Lower leg skin (tissue), 3 donors: ENCODE measurements around the gene DDX27.

Source experiments
- POLR2A ChIP-seq, 2 donors: fragments of 450-650 bp; IDR thresholded peaks; one replicate each; pipeline ENCODE4 v1.6.1; 2016 to 2017; ENCODE audit warnings: antibody characterized with exemption in 2 of 2, mild to moderate bottlenecking in 1 of 2, moderate library complexity in 1 of 2
- TF ChIP-seq, protein P1 (sequence below), 3 donors: fragments of 450-650 bp; IDR thresholded peaks; one replicate each; pipeline ENCODE4 v1.5.1; 2016; ENCODE audit warnings: antibody characterized with exemption in 3 of 3, mild to moderate bottlenecking in 3 of 3, moderate library complexity in 2 of 3

DNA sequence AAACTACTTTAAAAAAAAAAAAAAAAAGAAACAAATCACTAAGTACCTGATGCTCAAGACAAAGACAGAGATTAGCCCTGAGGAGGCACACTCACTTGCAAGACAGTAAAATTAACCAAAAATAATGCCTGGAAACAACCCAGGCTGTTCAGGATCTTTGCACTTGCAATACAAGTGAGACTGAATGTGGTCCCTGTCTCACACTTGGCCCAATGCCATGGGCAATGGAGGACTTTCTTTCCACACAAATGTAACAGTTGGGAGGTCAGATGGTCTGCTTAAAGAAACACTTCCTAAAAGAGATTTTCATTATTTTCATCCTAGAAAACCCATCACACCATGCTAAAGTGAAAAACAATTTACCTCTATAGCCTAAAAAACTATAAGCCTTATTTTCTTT, 47.3 kb upstream of the DDX27 start:
- no peak for TF ChIP-seq POLR2A (IDR thresholded peaks at IDR 0.05)
- TF ChIP-seq, protein P1, sequence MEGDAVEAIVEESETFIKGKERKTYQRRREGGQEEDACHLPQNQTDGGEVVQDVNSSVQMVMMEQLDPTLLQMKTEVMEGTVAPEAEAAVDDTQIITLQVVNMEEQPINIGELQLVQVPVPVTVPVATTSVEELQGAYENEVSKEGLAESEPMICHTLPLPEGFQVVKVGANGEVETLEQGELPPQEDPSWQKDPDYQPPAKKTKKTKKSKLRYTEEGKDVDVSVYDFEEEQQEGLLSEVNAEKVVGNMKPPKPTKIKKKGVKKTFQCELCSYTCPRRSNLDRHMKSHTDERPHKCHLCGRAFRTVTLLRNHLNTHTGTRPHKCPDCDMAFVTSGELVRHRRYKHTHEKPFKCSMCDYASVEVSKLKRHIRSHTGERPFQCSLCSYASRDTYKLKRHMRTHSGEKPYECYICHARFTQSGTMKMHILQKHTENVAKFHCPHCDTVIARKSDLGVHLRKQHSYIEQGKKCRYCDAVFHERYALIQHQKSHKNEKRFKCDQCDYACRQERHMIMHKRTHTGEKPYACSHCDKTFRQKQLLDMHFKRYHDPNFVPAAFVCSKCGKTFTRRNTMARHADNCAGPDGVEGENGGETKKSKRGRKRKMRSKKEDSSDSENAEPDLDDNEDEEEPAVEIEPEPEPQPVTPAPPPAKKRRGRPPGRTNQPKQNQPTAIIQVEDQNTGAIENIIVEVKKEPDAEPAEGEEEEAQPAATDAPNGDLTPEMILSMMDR (IDR thresholded peaks at IDR 0.05), result no peak
